ENCODE results near the gene DNAH6.

DNAH6 gene

DNA sequence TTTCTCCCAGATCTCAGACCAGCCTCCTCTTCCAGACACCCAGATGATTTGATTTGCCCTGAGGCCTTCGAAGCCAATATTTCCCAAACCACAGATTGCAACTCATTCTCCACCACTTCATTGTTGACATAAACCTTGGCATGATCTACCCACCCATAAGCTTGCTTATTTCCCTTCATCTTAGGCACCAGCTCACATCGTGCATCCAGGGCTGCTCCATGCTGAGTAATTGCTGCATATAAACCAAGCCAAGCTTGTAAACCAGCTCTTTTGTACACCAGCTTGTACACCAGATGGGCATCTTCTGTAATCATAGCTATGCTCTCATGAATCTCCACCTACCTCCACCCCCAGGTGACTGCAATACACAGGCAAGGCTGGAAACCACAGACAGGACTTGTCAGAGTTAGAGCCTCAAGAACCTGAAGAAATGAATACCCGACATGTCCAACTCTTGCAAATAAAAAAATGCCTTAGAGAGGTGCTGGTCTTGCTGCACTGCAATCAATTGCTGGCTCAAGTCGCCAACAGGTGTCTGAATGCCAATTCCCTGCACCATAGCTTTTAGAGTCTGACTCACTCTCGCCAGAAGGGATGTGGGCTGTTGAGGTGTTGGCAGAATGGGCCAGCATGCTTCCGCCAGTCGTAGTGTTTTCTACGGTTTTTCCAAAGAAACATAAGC lies 333.1 kb downstream of the DNAH6 start:
- TF ChIP-seq, protein P1, sequence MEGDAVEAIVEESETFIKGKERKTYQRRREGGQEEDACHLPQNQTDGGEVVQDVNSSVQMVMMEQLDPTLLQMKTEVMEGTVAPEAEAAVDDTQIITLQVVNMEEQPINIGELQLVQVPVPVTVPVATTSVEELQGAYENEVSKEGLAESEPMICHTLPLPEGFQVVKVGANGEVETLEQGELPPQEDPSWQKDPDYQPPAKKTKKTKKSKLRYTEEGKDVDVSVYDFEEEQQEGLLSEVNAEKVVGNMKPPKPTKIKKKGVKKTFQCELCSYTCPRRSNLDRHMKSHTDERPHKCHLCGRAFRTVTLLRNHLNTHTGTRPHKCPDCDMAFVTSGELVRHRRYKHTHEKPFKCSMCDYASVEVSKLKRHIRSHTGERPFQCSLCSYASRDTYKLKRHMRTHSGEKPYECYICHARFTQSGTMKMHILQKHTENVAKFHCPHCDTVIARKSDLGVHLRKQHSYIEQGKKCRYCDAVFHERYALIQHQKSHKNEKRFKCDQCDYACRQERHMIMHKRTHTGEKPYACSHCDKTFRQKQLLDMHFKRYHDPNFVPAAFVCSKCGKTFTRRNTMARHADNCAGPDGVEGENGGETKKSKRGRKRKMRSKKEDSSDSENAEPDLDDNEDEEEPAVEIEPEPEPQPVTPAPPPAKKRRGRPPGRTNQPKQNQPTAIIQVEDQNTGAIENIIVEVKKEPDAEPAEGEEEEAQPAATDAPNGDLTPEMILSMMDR (conservative IDR thresholded peaks at IDR 0.05; ENCODE audit: low read length) = no peak
- peak; percentile 75 for DNase-seq (ENCODE audit: low read depth)

DNA sequence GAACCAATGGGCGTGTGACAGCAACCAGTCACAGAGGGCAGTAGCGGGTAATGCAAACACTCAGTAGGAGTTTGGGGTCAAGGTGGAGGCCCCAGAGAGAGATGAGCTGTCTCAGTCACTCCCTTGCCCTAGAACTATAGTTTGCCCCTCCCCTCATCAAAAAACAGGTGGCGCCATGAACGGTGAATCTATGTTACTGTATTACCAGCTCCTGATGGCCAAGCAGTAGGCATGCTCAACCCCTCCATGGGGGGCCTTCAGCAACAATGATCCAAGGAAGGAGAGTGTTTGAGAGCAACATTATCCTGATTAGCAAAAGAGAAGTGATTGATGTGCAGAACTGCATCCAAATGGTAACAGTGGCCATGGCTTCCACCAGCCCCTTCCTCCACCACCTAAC lies 334.2 kb downstream of the DNAH6 start:
- TF ChIP-seq, protein P1 (conservative IDR thresholded peaks at IDR 0.05; ENCODE audit: low read length) = no peak
- DNase-seq (ENCODE audit: low read depth) = no peak

More for the DNA sequence above, 333.1 kb downstream of the DNAH6 start:
- no peak overlapping the region for H3K4me3 ChIP-seq (ENCODE audit: low read length)

DNA sequence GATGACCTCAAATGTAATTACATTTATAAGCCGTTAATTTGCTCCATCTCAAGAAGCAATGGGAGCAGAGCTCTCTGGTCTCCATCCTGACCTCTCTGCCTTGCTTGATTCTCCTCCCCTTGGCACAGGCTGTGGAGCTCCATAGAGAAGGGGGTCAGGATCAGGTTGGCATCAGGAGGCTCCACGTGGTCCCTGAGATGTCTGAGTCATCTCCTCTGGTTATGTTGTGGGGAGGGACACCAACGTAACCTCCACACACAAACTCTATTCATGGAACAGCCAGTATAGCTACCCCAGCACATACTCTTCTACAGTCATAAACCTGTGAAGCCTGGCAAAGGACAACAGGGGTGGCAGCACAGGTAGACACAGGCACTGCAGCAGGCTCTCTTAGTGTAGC lies 335.6 kb downstream of the DNAH6 start:
- H3K4me3 ChIP-seq (ENCODE audit: low read length) = no peak overlapping the region
- TF ChIP-seq, protein P1 (conservative IDR thresholded peaks at IDR 0.05; ENCODE audit: low read length) = no peak

More for the DNA sequence above, 334.2 kb downstream of the DNAH6 start:
- H3K4me3 ChIP-seq (ENCODE audit: low read length) = no peak overlapping the region

DNA sequence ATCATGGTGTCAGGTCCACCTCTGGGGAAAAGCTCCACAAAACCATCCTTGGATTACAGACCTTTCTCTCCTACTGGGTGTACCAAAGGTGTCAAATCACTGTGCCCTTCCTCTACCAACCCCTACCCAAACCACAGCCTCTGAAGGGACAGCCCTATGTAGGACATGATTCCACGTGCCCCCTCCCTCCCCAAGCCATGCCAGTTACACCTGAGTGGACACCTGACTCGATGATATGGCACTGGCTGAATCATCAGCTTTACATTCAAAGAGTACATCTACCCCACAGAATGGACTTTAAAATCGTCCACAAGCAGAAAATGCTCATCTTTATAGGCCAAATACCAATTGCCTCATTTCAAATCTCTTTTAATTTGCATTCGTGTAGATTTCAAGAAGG lies 338.6 kb downstream of the DNAH6 start:
- no peak for DNase-seq (ENCODE audit: low read depth)
- TF ChIP-seq, protein P1 (conservative IDR thresholded peaks at IDR 0.05; ENCODE audit: low read length) = no peak
- H3K4me3 ChIP-seq (ENCODE audit: low read length) = no peak overlapping the region

More for the DNA sequence above, 335.6 kb downstream of the DNAH6 start:
- DNase-seq (ENCODE audit: low read depth) = no peak

DNA sequence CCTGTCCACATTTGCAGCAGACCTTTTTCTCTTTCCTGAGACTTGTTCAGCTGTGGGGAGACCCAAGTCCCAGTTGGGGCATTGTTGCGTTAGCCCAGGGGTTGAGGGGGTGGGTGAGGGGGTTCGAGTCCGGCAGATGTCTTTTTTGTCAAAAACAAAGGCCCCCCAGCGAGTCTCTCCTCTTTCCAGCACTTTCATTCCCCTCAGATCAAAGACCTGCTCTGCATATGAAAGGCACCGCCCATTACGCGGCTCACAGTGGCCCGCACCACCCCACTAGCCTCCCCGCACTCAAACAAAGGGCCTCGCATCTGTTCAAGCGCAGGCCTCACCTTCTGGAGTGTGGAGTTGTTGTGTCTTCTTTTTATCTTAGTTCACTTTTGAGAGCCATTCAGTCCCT lies 339.4 kb downstream of the DNAH6 start:
- no peak overlapping the region for H3K4me3 ChIP-seq (ENCODE audit: low read length)
- no peak for DNase-seq (ENCODE audit: low read depth)
- TF ChIP-seq, protein P1 (conservative IDR thresholded peaks at IDR 0.05; ENCODE audit: low read length) = no peak

DNA sequence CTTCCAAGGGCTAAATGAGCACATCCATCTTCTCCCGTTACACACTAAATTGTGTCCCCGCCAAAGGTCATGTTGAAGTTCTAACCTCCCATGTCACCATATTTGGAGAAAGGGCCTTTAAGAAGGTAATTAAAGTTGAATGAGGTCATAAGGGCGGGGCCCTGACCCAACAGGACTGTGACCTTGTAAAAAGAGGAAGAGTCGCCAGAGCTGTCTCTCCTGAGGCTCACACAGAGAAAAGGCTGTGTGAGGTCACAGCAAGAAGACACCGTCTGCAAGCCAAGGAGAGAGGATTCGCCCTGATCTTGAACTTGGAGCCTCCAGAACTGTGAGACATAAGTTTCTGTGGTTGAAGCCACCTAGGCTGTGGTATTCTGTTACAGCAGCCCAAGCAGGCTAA lies 340.5 kb downstream of the DNAH6 start:
- no peak overlapping the region for H3K4me3 ChIP-seq (ENCODE audit: low read length)
- TF ChIP-seq, protein P1 (conservative IDR thresholded peaks at IDR 0.05; ENCODE audit: low read length) = no peak
- DNase-seq (ENCODE audit: low read depth) = no peak

DNA sequence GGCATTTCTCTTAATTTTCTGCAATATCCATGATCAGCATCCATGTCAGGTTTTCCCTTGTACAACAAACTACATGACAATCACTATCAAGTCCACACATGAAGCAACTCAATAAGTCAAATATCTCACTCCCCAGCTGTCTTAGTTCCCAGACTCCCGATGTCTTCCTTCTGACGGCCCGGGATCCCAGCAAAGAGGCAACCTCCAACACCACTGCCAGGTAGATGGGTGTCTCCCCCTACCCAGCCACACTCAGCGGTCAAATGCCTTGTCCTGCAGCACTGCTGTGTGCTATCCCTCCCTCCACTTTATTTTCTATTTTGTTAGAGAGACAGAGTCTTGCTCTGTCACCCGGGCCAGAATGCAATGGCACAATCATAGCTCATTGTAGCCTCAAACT lies 341.3 kb downstream of the DNAH6 start:
- TF ChIP-seq, protein P1 (conservative IDR thresholded peaks at IDR 0.05; ENCODE audit: low read length) = no peak
- H3K4me3 ChIP-seq (ENCODE audit: low read length) = no peak overlapping the region
- no peak for DNase-seq (ENCODE audit: low read depth)
